ENCODE data around the gene FAM136A. TPM values are rescaled to one million over a fixed set of nuclear protein-coding genes. Genes with fewer than 3 reads are reported as not detected.

The FAM136A gene
- total RNA-seq, 1 experiment from 2014 or later, result 77.7 TPM

DNA sequence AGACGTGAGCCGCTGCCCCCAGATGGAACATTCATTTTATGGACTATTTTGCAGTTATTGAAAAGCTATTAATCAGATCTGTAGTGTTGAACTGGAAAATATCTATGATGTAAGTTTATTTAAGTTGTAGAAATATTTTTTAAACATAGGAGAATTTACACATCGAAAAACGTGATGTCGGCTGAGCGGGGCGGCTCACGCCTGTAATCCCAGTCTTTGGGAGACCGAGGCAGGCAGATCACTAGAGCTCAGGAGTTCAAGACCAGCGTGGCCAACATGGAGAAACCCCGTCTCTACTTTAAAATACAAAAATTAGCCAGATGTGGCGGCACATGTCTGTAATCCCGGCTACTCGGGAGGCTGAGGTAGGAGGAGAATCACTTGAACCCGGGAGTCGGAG lies 51.4 kb downstream of the FAM136A start:
- ChIA-PET POLR2A (ENCODE audit: low non-redundant PET) (no interaction called here), CTCF (no interaction called here)
- no peaks in the 10 kb centered on the region for H3K9me3 ChIP-seq (ENCODE audit: low read depth, low read length, poor library complexity, severe bottlenecking)
- no TSS peak for BruUV-seq (replicated peaks)
- H3K4me1 ChIP-seq (ENCODE audit: insufficient read depth, low read length, poor library complexity, severe bottlenecking), result no peaks in the 10 kb centered on the region
- DNase-seq (ENCODE audit: low spot score), result no peak
- H3K27me3 ChIP-seq (replicated peaks; ENCODE audit: insufficient read depth, low read depth, low read length, poor library complexity), result no peaks in the 10 kb centered on the region
- H3K4me3 ChIP-seq (ENCODE audit: low read depth, low read length, poor library complexity, severe bottlenecking), result no peak overlapping the region
- TF ChIP-seq EZH2 (IDR thresholded peaks at IDR 0.05; ENCODE audit: borderline replicate concordance, low read depth, low read length, poor library complexity, severe bottlenecking), result no peak
- TF ChIP-seq, protein P1, sequence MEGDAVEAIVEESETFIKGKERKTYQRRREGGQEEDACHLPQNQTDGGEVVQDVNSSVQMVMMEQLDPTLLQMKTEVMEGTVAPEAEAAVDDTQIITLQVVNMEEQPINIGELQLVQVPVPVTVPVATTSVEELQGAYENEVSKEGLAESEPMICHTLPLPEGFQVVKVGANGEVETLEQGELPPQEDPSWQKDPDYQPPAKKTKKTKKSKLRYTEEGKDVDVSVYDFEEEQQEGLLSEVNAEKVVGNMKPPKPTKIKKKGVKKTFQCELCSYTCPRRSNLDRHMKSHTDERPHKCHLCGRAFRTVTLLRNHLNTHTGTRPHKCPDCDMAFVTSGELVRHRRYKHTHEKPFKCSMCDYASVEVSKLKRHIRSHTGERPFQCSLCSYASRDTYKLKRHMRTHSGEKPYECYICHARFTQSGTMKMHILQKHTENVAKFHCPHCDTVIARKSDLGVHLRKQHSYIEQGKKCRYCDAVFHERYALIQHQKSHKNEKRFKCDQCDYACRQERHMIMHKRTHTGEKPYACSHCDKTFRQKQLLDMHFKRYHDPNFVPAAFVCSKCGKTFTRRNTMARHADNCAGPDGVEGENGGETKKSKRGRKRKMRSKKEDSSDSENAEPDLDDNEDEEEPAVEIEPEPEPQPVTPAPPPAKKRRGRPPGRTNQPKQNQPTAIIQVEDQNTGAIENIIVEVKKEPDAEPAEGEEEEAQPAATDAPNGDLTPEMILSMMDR (conservative IDR thresholded peaks at IDR 0.05; ENCODE audit: low read depth, low read length), result no peak
- no peaks in the 10 kb centered on the region for H3K36me3 ChIP-seq (ENCODE audit: insufficient read depth, low read length, poor library complexity, severe bottlenecking)
- intact Hi-C loops (cut with micrococcal nuclease; ENCODE audit: unreplicated experiment), result no loop called here
- no peak overlapping the region for H3K27ac ChIP-seq (ENCODE audit: low read depth, low read length, poor library complexity, severe bottlenecking)

DNA sequence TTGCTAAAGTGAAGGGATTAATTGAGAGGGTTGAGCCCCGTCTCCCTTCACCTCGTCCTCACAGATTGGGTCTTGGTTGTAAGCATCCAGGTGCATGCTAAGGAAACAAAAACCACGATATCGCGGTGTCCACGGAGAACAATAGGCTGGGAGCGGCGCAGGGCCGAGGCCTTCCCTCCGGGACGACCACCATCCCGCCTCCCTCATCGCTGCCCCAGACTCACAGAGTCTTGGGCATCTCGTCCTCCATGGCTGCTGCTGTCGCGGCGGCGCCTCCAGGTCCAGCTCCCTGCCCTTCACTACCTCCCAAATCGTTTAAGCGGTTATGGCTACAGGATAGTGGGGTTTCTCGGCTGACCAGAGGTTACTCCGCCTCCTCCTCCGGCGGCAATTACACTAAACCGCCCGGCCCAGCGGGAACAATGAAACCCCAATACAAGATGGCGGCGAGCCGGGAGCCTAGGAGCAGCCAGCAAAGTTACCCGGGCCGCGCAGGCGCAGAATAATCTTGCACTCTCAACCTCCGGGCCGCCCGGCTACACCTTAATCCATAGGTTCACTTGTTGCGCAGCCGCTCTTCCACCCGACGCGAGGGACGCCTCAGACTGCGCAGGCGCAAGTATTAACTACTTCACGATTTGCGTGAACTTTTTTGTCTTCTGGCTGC lies 53.6 kb downstream of the FAM136A start, which contains the start of gene TIA1:
TIA1 (minus strand) TSS at position 448 of the 667 bp plus-strand sequence; CDS start at position 250, 198 bp downstream.
- ChIA-PET POLR2A (ENCODE audit: low non-redundant PET) (no interaction called here), CTCF (no interaction called here)
- H3K4me3 ChIP-seq (ENCODE audit: low read depth, low read length, poor library complexity, severe bottlenecking), result peak within 1 kb of the TSS; percentile 80
- peak within 1 kb of the TSS; percentile 98 for H3K27ac ChIP-seq (ENCODE audit: low read depth, low read length, poor library complexity, severe bottlenecking)
- H3K4me1 ChIP-seq (ENCODE audit: insufficient read depth, low read length, poor library complexity, severe bottlenecking), result peaks cover 4% of the 10 kb centered on the region
- no peaks in the 10 kb centered on the region for H3K36me3 ChIP-seq (ENCODE audit: insufficient read depth, low read length, poor library complexity, severe bottlenecking)
- TSS peak; percentile 77 for BruUV-seq (replicated peaks)
- no peaks in the 10 kb centered on the region for H3K27me3 ChIP-seq (replicated peaks; ENCODE audit: insufficient read depth, low read depth, low read length, poor library complexity)
- intact Hi-C loops (cut with micrococcal nuclease; ENCODE audit: unreplicated experiment), result loop anchor here (5.0 kb wide), 1 partner anchor 336 kb away; no protein-coding TSS in a partner anchor
- TF ChIP-seq, protein P1 (conservative IDR thresholded peaks at IDR 0.05; ENCODE audit: low read depth, low read length), result no peak
- no peak for TF ChIP-seq EZH2 (IDR thresholded peaks at IDR 0.05; ENCODE audit: borderline replicate concordance, low read depth, low read length, poor library complexity, severe bottlenecking)
- no peaks in the 10 kb centered on the region for H3K9me3 ChIP-seq (ENCODE audit: low read depth, low read length, poor library complexity, severe bottlenecking)
- peak; percentile 99 for DNase-seq (ENCODE audit: low spot score)

DNA sequence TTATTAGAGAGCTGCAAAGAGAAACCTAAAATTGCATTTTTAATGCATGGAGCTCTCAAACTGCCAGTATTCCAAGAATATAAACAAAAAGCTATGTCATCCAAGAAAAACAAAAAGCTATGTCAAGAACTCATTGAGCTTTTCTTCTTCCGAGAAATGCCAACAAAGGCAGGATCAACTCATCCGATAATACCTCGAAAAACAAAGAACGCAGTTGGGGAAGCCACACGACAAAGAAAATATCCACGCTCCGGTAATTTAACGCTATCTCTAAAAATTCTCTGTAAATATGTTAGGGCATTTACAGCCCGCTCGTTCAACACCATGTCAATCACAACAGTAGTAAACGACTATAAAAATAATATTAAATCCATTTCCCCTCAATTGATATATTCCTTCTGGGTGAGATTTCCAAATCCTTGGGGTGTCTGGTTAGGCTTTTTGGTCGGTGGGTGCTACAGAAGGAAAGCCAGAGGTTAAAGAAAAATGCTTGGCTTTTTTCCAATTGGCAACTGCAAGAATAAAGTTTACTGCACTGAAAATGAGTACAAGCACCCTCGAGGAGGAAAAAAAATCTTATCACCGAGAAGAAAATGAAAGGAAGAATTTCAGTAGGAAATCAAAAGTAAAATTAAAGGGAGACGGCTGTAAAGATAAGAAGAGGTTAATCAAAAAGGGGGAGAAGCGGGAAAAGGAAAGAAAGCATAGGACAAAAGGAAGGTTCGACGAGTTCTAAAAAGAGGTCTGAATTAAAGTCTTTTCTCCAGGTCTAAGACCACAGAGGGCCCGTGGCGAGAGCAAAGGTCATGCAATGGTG lies 54.3 kb downstream of the FAM136A start:
- ChIA-PET CTCF (no interaction called here), POLR2A (ENCODE audit: low non-redundant PET) (no interaction called here)
- Histone ChIP-seq H3K4me1 (ENCODE audit: insufficient read depth, low read length, poor library complexity, severe bottlenecking) (peaks cover 10% of the 10 kb centered on the region), H3K27ac (ENCODE audit: low read depth, low read length, poor library complexity, severe bottlenecking) (peak overlapping the region; percentile 98), H3K27me3 (replicated peaks; ENCODE audit: insufficient read depth, low read depth, low read length, poor library complexity) (no peaks in the 10 kb centered on the region), H3K4me3 (ENCODE audit: low read depth, low read length, poor library complexity, severe bottlenecking) (peak overlapping the region; percentile 80), H3K36me3 (ENCODE audit: insufficient read depth, low read length, poor library complexity, severe bottlenecking) (no peaks in the 10 kb centered on the region), H3K9me3 (ENCODE audit: low read depth, low read length, poor library complexity, severe bottlenecking) (no peaks in the 10 kb centered on the region)
- DNase-seq (ENCODE audit: low spot score), result peak; percentile 43
- intact Hi-C loops (cut with micrococcal nuclease; ENCODE audit: unreplicated experiment), result loop anchor here (5.0 kb wide), 1 partner anchor 335 kb away; no protein-coding TSS in a partner anchor
- no peak for TF ChIP-seq EZH2 (IDR thresholded peaks at IDR 0.05; ENCODE audit: borderline replicate concordance, low read depth, low read length, poor library complexity, severe bottlenecking)
- TF ChIP-seq, protein P1 (conservative IDR thresholded peaks at IDR 0.05; ENCODE audit: low read depth, low read length), result no peak
- no TSS peak for BruUV-seq (replicated peaks)

Small RNA genes lying within 50 kb of the gene (microRNA-seq; reads per million reads assigned to microRNA genes)
- gene MIR1285-2, result not detected

Other genes starting within 250 kb of the FAM136A start
- 343 and 350 TPM in 2 replicates for gene PCBP1, start 214.6 kb downstream of the FAM136A start, total RNA-seq (2021)
- 15.3 and 17.0 TPM in 2 replicates for gene C2orf42, start 111.0 kb downstream of the FAM136A start, total RNA-seq (2021)
- gene TIA1, start 53.4 kb downstream of the FAM136A start, total RNA-seq (2021), result 185 and 197 TPM in 2 replicates
- gene PCYOX1, start 43.9 kb downstream of the FAM136A start, total RNA-seq (2021), result 45.7 and 46.0 TPM in 2 replicates
- gene SNRPG, start 8.3 kb downstream of the FAM136A start, total RNA-seq (2021), result 355 and 386 TPM in 2 replicates

Measured in A673 (cell line).